Measurements from ENCODE around the gene CD52. TPM values are rescaled to one million over a fixed set of nuclear protein-coding genes. Genes with fewer than 3 reads are reported as not detected.

The CD52 gene
- not detected in 2 replicates for total RNA-seq (2012; rRNA removed)
- 1.3 and 1.6 TPM in 2 replicates for polyA plus RNA-seq (2012; rRNA removed)
- 0.30 TPM in 1 of 2 replicates, not detected in the other for polyA plus RNA-seq (2012; cell fraction: cytosol; rRNA removed)
- 0.36 TPM in 1 of 2 replicates, not detected in the other for polyA plus RNA-seq (2012; cell fraction: nucleus; rRNA removed; ENCODE audit: low replicate concordance)
- not detected for Bru-seq, nascent RNA
- BruChase-seq, experiment 1, labeled RNA remaining after a 6-hour chase: percentile 15 among the genes with signal in this experiment
- BruChase-seq, experiment 2, labeled RNA remaining after a 2-hour chase: not detected
- long read RNA-seq: 0 reads

GRCh38 chr1:26317612-26318337 lies at the start of gene CD52:
CD52 (plus strand) TSS chr1:26317958; CDS start chr1:26318018, 60 bp downstream.
- H3K14ac ChIP-seq (replicated peaks; ENCODE audit: low read depth, low read length): no peak within 1 kb of the TSS
- H2BK20ac ChIP-seq (ENCODE audit: low read depth, low read length): no peak within 1 kb of the TSS
- H3K27me3 ChIP-seq (ENCODE audit: control insufficient read depth, insufficient read depth, low read length): peaks cover 4% of the 10 kb centered on the region; the same call in 1 of the 2 replicates
- no peak within 1 kb of the TSS for H2BK15ac ChIP-seq (ENCODE audit: low read depth, low read length)
- peak within 1 kb of the TSS; percentile 63 for H2AFZ ChIP-seq (replicated peaks; ENCODE audit: low read length, poor library complexity)
- no peak within 1 kb of the TSS for H3K27ac ChIP-seq (ENCODE audit: insufficient read depth, low read length)
- no TSS peak for BruUV-seq (replicated peaks)
- H3K4me3 ChIP-seq (ENCODE audit: insufficient read depth, low read depth, low read length): no peak within 1 kb of the TSS
- WGBS, 2 experiments (ENCODE audit: extremely low coverage in 2 of 2, insufficient read length in 1 of 2): 44% methylated on average over 3 of the region's 12 CpGs; no CpG with 5 or more reads in 1 of the 2 experiments
- H4K8ac ChIP-seq (ENCODE audit: low read depth in 2 of 2, low read length in 2 of 2): no peak within 1 kb of the TSS
- H4K20me1 ChIP-seq (ENCODE audit: insufficient read depth, low read length): no peaks in the 10 kb centered on the region
- ATAC-seq (ENCODE audit: low read depth) (no peak), DNase-seq (no peak)
- H2AK9ac ChIP-seq (replicated peaks; ENCODE audit: low read depth, low read length, poor library complexity): no peak within 1 kb of the TSS
- no peak within 1 kb of the TSS for H3K9ac ChIP-seq (ENCODE audit: low read depth, low read length)
- no peak within 1 kb of the TSS for H4K91ac ChIP-seq (ENCODE audit: insufficient read depth, low read depth, low read length)
- dilution Hi-C loops (cut with HindIII; ENCODE audit: low sequenced_read_pairs, unreplicated experiment) (no loop called here), in situ Hi-C loops (cut with MboI; ENCODE audit: low sequenced_read_pairs) (no loop called here), intact Hi-C loops (cut with micrococcal nuclease) (no loop called here)
- no peak within 1 kb of the TSS for H3K23ac ChIP-seq (ENCODE audit: low read depth, low read length)
- H3K79me1 ChIP-seq (ENCODE audit: low read depth in 1 of 2, low read length in 2 of 2): no peaks in the 10 kb centered on the region
- CTCF ChIA-PET: interaction anchor here (1.9 kb wide), 1 partner anchor 39 kb away, joined by 5 read pairs; no protein-coding TSS in a partner anchor
- H3K9me1 ChIP-seq (ENCODE audit: insufficient read depth, low read length): no peaks in the 10 kb centered on the region
- no peak within 1 kb of the TSS for H4K5ac ChIP-seq (ENCODE audit: low read depth, low read length)
- POLR2A ChIA-PET (ENCODE audit: unreplicated experiment): no interaction called here
- no peak within 1 kb of the TSS for H2BK120ac ChIP-seq (ENCODE audit: low read depth, low read length)
- no peak within 1 kb of the TSS for H3K18ac ChIP-seq (ENCODE audit: low read depth, low read length)
- peaks cover 5% of the 10 kb centered on the region for H3K4me1 ChIP-seq (ENCODE audit: control insufficient read depth, insufficient read depth, low read length)
- H3K56ac ChIP-seq (ENCODE audit: extremely low read depth, insufficient read depth, low read length): no peak within 1 kb of the TSS
- H3K36me3 ChIP-seq (ENCODE audit: control insufficient read depth, insufficient read depth, low read length): no peaks in the 10 kb centered on the region
- no peak within 1 kb of the TSS for H3K4ac ChIP-seq (ENCODE audit: low read depth, low read length)
- peak within 1 kb of the TSS; percentile 30; the same call in 1 of the 2 replicates for H2AK5ac ChIP-seq (ENCODE audit: low read depth, low read length)
- H3K4me2 ChIP-seq (ENCODE audit: low read depth, low read length): no peak within 1 kb of the TSS
- no peak within 1 kb of the TSS for H2BK5ac ChIP-seq (ENCODE audit: low read depth, low read length, poor library complexity, severe bottlenecking)
- no peaks in the 10 kb centered on the region for H3K9me3 ChIP-seq (ENCODE audit: control insufficient read depth, insufficient read depth, low read length)
- no peak for TF ChIP-seq FOS (IDR thresholded peaks at IDR 0.05; ENCODE audit: low read depth, low read length)
- TF ChIP-seq NFE2L2 (IDR thresholded peaks at IDR 0.05; ENCODE audit: low read depth, low read length): no peak
- no peak for TF ChIP-seq BHLHE40 (IDR thresholded peaks at IDR 0.05; ENCODE audit: low read depth, low read length)
- no peak for TF ChIP-seq RAD21 (IDR thresholded peaks at IDR 0.05; ENCODE audit: low read length)
- TF ChIP-seq SMC3 (IDR thresholded peaks at IDR 0.05; ENCODE audit: low read depth, low read length): no peak
- TF ChIP-seq MAFK (IDR thresholded peaks at IDR 0.05; ENCODE audit: low read depth, low read length): no peak
- TF ChIP-seq USF2 (IDR thresholded peaks at IDR 0.05; ENCODE audit: low read depth, low read length): no peak
- TF ChIP-seq CEBPB (IDR thresholded peaks at IDR 0.05; ENCODE audit: low read depth, low read length): no peak
- no peak for TF ChIP-seq ELK1 (IDR thresholded peaks at IDR 0.05; ENCODE audit: borderline replicate concordance, low read depth, low read length)
- no peak for TF ChIP-seq POLR2A (IDR thresholded peaks at IDR 0.05; ENCODE audit: low read depth, low read length)
- no peak for TF ChIP-seq CTCF (conservative IDR thresholded peaks at IDR 0.05; ENCODE audit: low read depth, low read length)
- TF ChIP-seq RCOR1 (IDR thresholded peaks at IDR 0.05; ENCODE audit: insufficient replicate concordance, low read length): no peak
- TF ChIP-seq MAZ (IDR thresholded peaks at IDR 0.05; ENCODE audit: borderline replicate concordance, low read depth, low read length): no peak
- no peak for TF ChIP-seq CHD1 (IDR thresholded peaks at IDR 0.05; ENCODE audit: low read depth, low read length)
